ENCODE measurements around the gene LONP1. TPM values are rescaled to one million over a fixed set of nuclear protein-coding genes. Genes with fewer than 3 reads are reported as not detected.
"Not testable (repeated sequence)": the region's sequence is repeated elsewhere in the genome, so short reads cannot be mapped to it uniquely, and the experiment has no call there.

The LONP1 gene
- total and polyA plus RNA-seq, 7 donors = 58.6 to 127 (median 76.8) TPM

GRCh38 chr19:5753743-5754142 lies 33.8 kb upstream of the LONP1 start:
- H3K9me3 ChIP-seq = no peaks in the 10 kb centered on the region
- no peak overlapping the region for H3K4me3 ChIP-seq
- intact Hi-C loops (cut with DNase I) = no loop called here
- H3K27ac ChIP-seq = no peak overlapping the region
- TF ChIP-seq CTCF (IDR thresholded peaks at IDR 0.05) = no peak
- no peaks in the 10 kb centered on the region for H3K36me3 ChIP-seq (ENCODE audit: insufficient read depth in 1 of 2, low read depth in 1 of 2)
- no peak for DNase-seq
- no peak for ATAC-seq
- H3K4me1 ChIP-seq = no peaks in the 10 kb centered on the region
- peaks cover 0 to 11% (median 5%) of the 10 kb centered on the region in 3 donors for H3K27me3 ChIP-seq (ENCODE audit: insufficient read depth in 3 of 3, low read length in 2 of 3)
- 56 to 70% (median 59%) methylated on average over 6 of the region's 6 CpGs for whole genome bisulfite sequencing, 3 donors

DNA sequence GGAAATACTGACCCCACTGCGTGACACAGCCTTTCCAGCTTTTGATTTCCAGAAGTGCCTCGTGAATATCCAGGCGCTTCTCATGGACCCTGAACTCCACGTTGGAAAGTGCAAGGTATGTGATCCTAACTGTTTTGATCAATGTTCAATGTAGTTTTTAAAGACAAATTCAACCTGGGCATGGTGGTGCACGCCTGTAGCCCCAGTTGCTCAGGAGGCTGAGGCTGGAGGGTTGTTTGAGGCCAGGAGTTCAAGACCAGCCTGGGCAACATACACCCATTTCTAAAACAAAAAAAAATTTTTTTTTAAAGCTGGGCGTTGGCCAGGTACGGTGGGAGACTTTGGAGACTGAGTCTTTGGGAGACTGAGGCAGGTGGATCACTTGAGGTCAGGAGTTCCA lies 31.8 kb upstream of the LONP1 start:
- Histone ChIP-seq H3K36me3 (ENCODE audit: insufficient read depth in 1 of 2, low read depth in 1 of 2) (no peaks in the 10 kb centered on the region), H3K4me3 (no peak overlapping the region), H3K27me3 (ENCODE audit: insufficient read depth in 3 of 3, low read length in 2 of 3) (peaks cover 0 to 10% (median 9%) of the 10 kb centered on the region in 3 donors), H3K4me1 (no peaks in the 10 kb centered on the region), H3K9me3 (no peaks in the 10 kb centered on the region), H3K27ac (no peak overlapping the region)
- intact Hi-C loops (cut with DNase I) = no loop called here
- no peak for TF ChIP-seq CTCF (IDR thresholded peaks at IDR 0.05)
- 75 to 82% (median 79%) methylated on average over 7 of the region's 7 CpGs for WGBS, 3 donors
- DNase-seq = no peak
- no peak for ATAC-seq

DNA sequence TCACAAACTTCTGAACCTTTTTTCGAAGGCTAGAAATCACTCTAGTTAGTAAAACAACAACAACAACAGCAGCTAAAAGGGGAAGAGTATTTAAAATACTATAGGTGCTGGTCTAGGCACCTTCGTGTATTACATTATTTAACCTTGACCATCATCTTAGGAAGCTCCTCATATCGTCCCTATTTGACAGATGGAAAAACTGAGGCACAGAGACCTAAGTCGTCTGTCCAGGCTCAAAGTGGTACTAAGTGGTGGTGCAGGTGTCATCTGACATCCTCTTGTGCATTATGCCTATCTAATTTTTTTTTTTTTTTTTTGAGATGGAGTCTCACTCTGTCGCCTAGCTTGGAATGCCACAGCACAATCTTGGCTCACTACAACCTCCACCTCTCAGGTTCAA lies 29.6 kb upstream of the LONP1 start:
- H3K4me3 ChIP-seq = no peak overlapping the region
- TF ChIP-seq CTCF (IDR thresholded peaks at IDR 0.05) = no peak
- H3K27me3 ChIP-seq (ENCODE audit: insufficient read depth in 3 of 3, low read length in 2 of 3) = peaks cover 0 to 10% (median 10%) of the 10 kb centered on the region in 3 donors
- no peaks in the 10 kb centered on the region for H3K36me3 ChIP-seq (ENCODE audit: insufficient read depth in 1 of 2, low read depth in 1 of 2)
- no peak overlapping the region for H3K27ac ChIP-seq
- H3K9me3 ChIP-seq = no peaks in the 10 kb centered on the region
- DNase-seq = no peak
- WGBS, 3 donors = 81 to 84% (median 83%) methylated on average over 5 of the region's 5 CpGs
- ATAC-seq = no peak
- intact Hi-C loops (cut with DNase I) = no loop called here
- no peaks in the 10 kb centered on the region for H3K4me1 ChIP-seq

DNA sequence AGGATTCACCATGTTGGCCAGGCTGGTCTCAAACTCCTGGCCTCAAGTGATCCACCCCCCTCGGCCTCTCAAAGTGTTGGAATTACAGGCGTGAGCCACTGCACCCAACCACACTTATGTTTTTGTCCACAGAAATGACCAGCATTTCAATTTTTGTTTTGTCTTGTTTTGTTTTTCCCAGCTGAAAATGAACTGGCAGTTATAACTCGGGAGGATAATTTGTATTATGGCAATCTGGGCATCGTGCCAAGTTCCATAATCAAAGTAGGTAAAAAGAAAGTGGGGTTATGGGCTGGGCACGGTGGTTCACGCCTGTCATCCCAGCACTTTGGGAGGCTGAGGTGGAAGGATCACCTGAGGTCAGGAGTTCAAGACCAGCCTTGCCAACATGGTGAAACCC lies 29.0 kb upstream of the LONP1 start:
- H3K9me3 ChIP-seq; H3K4me3 ChIP-seq; intact Hi-C loops (cut with DNase I): not testable (repeated sequence)

GRCh38 chr19:5744999-5745398 lies 25.1 kb upstream of the LONP1 start:
- intact Hi-C loops (cut with DNase I) = not testable (repeated sequence)

More for the DNA sequence above, 29.0 kb upstream of the LONP1 start:
- not testable (repeated sequence) for DNase-seq; H3K36me3 ChIP-seq (ENCODE audit: insufficient read depth in 1 of 2, low read depth in 1 of 2); H3K4me1 ChIP-seq; H3K27ac ChIP-seq; ATAC-seq
- peaks cover 0 to 10% (median 10%) of the 10 kb centered on the region in 3 donors for H3K27me3 ChIP-seq (ENCODE audit: insufficient read depth in 3 of 3, low read length in 2 of 3)
- WGBS, 3 donors = 31 to 47% (median 37%) methylated on average over 6 of the region's 6 CpGs

GRCh38 chr19:5743630-5744029 lies 23.7 kb upstream of the LONP1 start:
- DNase-seq = no peak
- no peak for TF ChIP-seq CTCF (IDR thresholded peaks at IDR 0.05)

More at GRCh38 chr19:5744999-5745398, 25.1 kb upstream of the LONP1 start:
- ATAC-seq; H3K27me3 ChIP-seq (ENCODE audit: insufficient read depth in 3 of 3, low read length in 2 of 3); H3K4me1 ChIP-seq; H3K4me3 ChIP-seq; H3K27ac ChIP-seq; DNase-seq; H3K36me3 ChIP-seq (ENCODE audit: insufficient read depth in 1 of 2, low read depth in 1 of 2); H3K9me3 ChIP-seq: not testable (repeated sequence)
- 75 to 89% (median 89%) methylated on average over 10 of the region's 10 CpGs for WGBS, 3 donors

More at GRCh38 chr19:5743630-5744029, 23.7 kb upstream of the LONP1 start:
- intact Hi-C loops (cut with DNase I) = no loop called here
- no peaks in the 10 kb centered on the region for H3K9me3 ChIP-seq
- peaks cover 0 to 5% (median 5%) of the 10 kb centered on the region in 3 donors for H3K27me3 ChIP-seq (ENCODE audit: insufficient read depth in 3 of 3, low read length in 2 of 3)
- H3K27ac ChIP-seq = no peak overlapping the region
- no peaks in the 10 kb centered on the region for H3K4me1 ChIP-seq
- H3K36me3 ChIP-seq (ENCODE audit: insufficient read depth in 1 of 2, low read depth in 1 of 2) = no peaks in the 10 kb centered on the region
- no peak overlapping the region for H3K4me3 ChIP-seq
- ATAC-seq = no peak

Measured in psoas muscle (tissue), 8 donors.